GM20000 (cell line): ENCODE results near the gene ARPC2.

Experiments used
- DNase-seq: peaks from one replicate; pipeline ENCODE4 v3.0.0; 2012; ENCODE audit warnings: low spot score
- CTCF ChIP-seq: IDR thresholded peaks from 2 replicates; pipeline ENCODE4 v1.5.1; 2012; ENCODE audit warnings: mild to moderate bottlenecking, control low read depth; ENCODE audit errors: extremely low read depth, missing control alignments

Gene ARPC2

GRCh38 chr2:218193701-218194100, 23.3 kb upstream of the ARPC2 start:
- no peak for TF ChIP-seq CTCF
- DNase-seq, result no peak

GRCh38 chr2:218194880-218195279, 22.1 kb upstream of the ARPC2 start:
- DNase-seq, result no peak
- TF ChIP-seq CTCF, result no peak

GRCh38 chr2:218196974-218197373, 20.0 kb upstream of the ARPC2 start:
- TF ChIP-seq CTCF, result no peak
- no peak for DNase-seq

- no peak for DNase-seq
- no peak for TF ChIP-seq CTCF
Measured at GRCh38 chr2:218202266-218202665, 14.7 kb upstream of the ARPC2 start.

- DNase-seq, result no peak
- TF ChIP-seq CTCF, result no peak
Measured at GRCh38 chr2:218209078-218209477, 7.9 kb upstream of the ARPC2 start.

- no peak for DNase-seq
- TF ChIP-seq CTCF, result no peak
Measured at GRCh38 chr2:218214116-218214515, 2.9 kb upstream of the ARPC2 start.

- no peak for DNase-seq
- no peak for TF ChIP-seq CTCF
Measured at GRCh38 chr2:218216336-218216673, 684 bp upstream of the ARPC2 start.
